Epithelial cell of proximal tubule (primary cell): Measurements from ENCODE around the gene ZBTB26. TPM values are rescaled to one million over a fixed set of nuclear protein-coding genes. Genes with fewer than 3 reads are reported as not detected.

ENCODE experiments used
- DNase-seq: peaks from one replicate; pipeline ENCODE4 v3.0.0-alpha.2; 2011; ENCODE audit warnings: low read depth
- H3K4me3 ChIP-seq: 2 replicates; pipeline ENCODE4 v1.5.1; 2011; ENCODE audit warnings: low read depth, mild to moderate bottlenecking, low read length
- total RNA-seq: library from RNA; depleted of rRNA; stranded (reverse); fragments of >200 nt; gene quantifications from 2 replicates; pipeline ENCODE4 v1.2.3, GENCODE V29; 2015
- TF ChIP-seq, protein P1 (sequence below): conservative IDR thresholded peaks from 2 replicates; pipeline ENCODE4 v1.5.1; 2012; ENCODE audit warnings: low read depth, mild to moderate bottlenecking, low read length

ZBTB26 gene
- total RNA-seq, 1 donor from 2014 or later = 2.9 TPM

DNA sequence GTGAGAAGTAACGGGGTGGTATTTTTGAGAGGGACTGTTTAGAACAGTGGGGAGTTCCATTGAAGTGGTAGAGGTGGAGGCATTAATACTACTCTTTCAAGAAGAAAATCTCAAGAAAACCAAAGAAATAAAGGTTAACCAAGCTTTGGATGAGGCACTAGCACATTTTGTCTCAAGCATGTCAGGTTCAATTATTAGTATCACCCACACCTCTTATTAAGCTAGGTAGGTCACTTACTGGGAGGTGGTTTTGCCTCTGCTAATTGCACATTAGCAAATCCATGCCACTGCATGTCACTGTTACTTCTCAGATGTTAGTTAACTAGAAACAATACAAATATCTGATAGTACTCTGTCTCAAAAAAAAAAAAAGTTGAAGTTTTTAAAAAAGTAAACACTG is 19.7 kb upstream of the ZBTB26 start:
- no peak for DNase-seq
- TF ChIP-seq, protein P1, sequence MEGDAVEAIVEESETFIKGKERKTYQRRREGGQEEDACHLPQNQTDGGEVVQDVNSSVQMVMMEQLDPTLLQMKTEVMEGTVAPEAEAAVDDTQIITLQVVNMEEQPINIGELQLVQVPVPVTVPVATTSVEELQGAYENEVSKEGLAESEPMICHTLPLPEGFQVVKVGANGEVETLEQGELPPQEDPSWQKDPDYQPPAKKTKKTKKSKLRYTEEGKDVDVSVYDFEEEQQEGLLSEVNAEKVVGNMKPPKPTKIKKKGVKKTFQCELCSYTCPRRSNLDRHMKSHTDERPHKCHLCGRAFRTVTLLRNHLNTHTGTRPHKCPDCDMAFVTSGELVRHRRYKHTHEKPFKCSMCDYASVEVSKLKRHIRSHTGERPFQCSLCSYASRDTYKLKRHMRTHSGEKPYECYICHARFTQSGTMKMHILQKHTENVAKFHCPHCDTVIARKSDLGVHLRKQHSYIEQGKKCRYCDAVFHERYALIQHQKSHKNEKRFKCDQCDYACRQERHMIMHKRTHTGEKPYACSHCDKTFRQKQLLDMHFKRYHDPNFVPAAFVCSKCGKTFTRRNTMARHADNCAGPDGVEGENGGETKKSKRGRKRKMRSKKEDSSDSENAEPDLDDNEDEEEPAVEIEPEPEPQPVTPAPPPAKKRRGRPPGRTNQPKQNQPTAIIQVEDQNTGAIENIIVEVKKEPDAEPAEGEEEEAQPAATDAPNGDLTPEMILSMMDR = no peak
- no peak overlapping the region for H3K4me3 ChIP-seq

DNA sequence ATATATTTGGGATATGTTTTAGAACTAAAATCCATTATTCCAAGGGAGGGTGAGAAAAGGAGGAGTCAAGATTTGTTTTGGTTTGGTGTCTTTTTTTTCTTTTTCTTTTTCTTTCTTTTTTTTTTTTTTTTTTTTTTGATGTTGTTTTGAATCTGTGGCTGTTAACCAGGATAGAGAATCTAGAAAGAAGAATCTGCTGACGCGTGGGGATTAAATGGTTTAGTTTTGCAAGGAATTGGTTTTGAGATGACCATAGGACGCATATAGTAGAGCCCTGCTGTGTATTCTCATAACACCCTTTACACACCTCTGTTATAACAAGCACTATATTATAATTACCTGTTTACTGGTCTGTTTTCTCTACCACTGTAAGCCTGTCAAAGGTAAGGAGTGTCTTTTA is 19.0 kb upstream of the ZBTB26 start:
- DNase-seq = no peak
- TF ChIP-seq, protein P1 = no peak

GRCh38 chr9:122949696-122950095 is 18.4 kb upstream of the ZBTB26 start:
- H3K4me3 ChIP-seq = no peak overlapping the region
- DNase-seq = no peak
- TF ChIP-seq, protein P1 = no peak

More for the DNA sequence above, 19.0 kb upstream of the ZBTB26 start:
- H3K4me3 ChIP-seq = no peak overlapping the region

DNA sequence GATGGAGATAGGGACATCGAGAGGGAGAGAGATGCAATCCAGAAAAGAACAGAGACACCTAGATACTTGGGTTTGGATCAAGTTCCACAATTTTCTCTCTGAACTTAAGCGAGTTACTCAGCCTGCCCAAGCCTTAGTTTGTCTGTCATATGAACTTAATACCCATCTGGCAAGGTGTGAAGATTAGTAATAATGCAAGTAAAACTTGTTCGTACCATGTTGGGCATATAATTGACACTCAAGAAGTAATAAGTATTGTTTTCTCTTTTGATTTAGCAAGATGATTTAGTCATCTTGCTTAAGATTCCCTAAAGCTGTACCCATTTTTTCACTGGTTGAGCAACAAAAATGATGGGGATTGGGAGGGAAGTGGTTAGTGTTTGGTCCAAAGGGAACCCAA is 17.0 kb upstream of the ZBTB26 start:
- TF ChIP-seq, protein P1 = no peak
- DNase-seq = no peak
- no peak overlapping the region for H3K4me3 ChIP-seq

DNA sequence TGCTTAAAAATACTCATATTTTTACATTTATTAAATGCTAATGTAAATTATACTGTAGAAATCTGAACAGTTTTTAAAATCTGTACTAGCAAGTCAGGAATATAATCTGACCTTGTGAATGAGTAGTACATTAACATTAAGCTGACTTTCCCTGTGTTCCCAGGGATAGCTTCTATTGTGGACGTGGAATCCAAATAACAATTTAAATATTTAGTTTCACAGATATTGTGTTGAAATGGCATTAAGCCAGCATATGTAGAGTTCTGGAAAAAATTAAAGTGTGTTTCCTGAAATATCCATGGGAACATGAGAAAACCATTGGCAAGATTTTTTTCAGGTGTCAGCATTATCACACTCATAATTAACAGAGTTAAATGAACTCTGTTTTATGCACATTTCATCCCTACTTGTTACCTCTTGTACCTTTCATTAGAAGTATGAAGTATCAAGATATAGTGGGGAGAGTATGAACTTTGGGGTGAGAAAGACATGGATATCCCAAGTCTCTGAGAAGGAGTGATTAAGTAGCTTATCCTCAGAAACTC is 15.2 kb upstream of the ZBTB26 start:
- no peak for DNase-seq
- H3K4me3 ChIP-seq = no peak overlapping the region
- TF ChIP-seq, protein P1 = no peak

DNA sequence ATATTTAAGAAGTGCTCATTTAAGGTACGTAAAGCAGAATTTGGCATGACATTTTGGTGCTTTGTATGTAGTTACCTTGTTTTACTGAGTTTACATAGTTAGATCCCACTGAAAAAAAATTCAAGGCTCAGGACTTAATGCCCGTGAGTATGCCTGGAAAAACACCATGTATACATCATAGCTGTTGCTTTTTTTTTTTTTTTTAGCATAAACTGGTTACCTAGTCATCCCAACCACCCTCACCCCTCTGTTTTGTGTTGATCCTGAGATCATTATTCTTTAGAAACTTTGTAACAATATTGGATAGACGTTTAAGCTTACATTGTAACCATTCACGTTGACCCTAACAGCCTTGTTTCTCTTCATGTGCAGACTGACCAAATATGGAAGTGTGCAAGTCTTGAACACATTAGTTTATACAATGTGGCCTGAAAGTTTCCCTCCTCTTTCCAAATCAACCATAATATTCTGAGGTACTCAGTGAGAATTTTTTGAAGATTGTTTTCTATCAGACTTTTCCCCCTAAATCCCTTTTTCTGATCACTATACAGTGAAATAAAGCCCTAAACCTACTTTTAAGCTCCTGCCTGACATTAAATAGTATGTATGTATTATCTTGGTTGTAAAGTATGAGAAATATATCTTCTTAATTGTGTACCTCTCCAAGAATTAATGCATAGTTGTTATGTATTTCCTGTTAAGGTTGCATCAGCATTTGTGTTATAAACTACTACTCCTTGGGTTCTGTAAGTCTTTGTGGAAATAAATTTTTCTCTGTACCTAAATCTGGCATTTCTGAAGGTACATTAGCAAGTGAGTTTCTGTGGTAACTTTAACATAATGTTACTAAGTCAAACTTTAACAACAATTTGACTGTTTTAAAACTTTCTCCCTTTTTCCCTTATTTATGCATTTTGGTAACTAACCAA is 13.9 kb upstream of the ZBTB26 start:
- TF ChIP-seq, protein P1 = no peak
- DNase-seq = no peak
- no peak overlapping the region for H3K4me3 ChIP-seq
